ENCODE data around the gene RCN1. TPM values are rescaled to one million over a fixed set of nuclear protein-coding genes. Genes with fewer than 3 reads are reported as not detected.

RCN1 gene
- total RNA-seq, 1 donor: 405 TPM

- H3K4me1 ChIP-seq (ENCODE audit: insufficient read depth, low read length): peaks cover 10% of the 10 kb centered on the region
- H3K36me3 ChIP-seq (ENCODE audit: insufficient read depth, low read length): no peaks in the 10 kb centered on the region
- no peaks in the 10 kb centered on the region for H3K27me3 ChIP-seq (ENCODE audit: insufficient read depth, low read length)
- DNase-seq (ENCODE audit: insufficient read length, low spot score, missing footprints): no peak
- H3K4me3 ChIP-seq (ENCODE audit: insufficient read depth, low read length): no peak overlapping the region
- H4K20me1 ChIP-seq (ENCODE audit: insufficient read depth, low read length): no peaks in the 10 kb centered on the region
- H3K9me3 ChIP-seq (ENCODE audit: low read depth, low read length): no peaks in the 10 kb centered on the region
- H3K79me2 ChIP-seq (ENCODE audit: insufficient read depth, low read length): no peaks in the 10 kb centered on the region
- no peak overlapping the region for H3K27ac ChIP-seq (ENCODE audit: low read depth, low read length)
- H3K4me2 ChIP-seq (ENCODE audit: insufficient read depth, low read length): no peak overlapping the region
- TF ChIP-seq CTCF (IDR thresholded peaks at IDR 0.05; ENCODE audit: extremely low read depth, low read depth, low read length): no peak
- H2AFZ ChIP-seq (ENCODE audit: low read length): no peak overlapping the region
These were observed 51.1 kb downstream of the RCN1 start for GRCh38 chr11:32141745-32142546.

- H3K36me3 ChIP-seq (ENCODE audit: insufficient read depth, low read length): no peaks in the 10 kb centered on the region
- H4K20me1 ChIP-seq (ENCODE audit: insufficient read depth, low read length): no peaks in the 10 kb centered on the region
- H2AFZ ChIP-seq (ENCODE audit: low read length): no peak overlapping the region
- no peak for TF ChIP-seq CTCF (IDR thresholded peaks at IDR 0.05; ENCODE audit: extremely low read depth, low read depth, low read length)
- DNase-seq (ENCODE audit: insufficient read length, low spot score, missing footprints): no peak
- no peak overlapping the region for H3K27ac ChIP-seq (ENCODE audit: low read depth, low read length)
- H3K79me2 ChIP-seq (ENCODE audit: insufficient read depth, low read length): no peaks in the 10 kb centered on the region
- H3K4me3 ChIP-seq (ENCODE audit: insufficient read depth, low read length): no peak overlapping the region
- H3K4me2 ChIP-seq (ENCODE audit: insufficient read depth, low read length): no peak overlapping the region
- H3K9me3 ChIP-seq (ENCODE audit: low read depth, low read length): no peaks in the 10 kb centered on the region
- H3K27me3 ChIP-seq (ENCODE audit: insufficient read depth, low read length): no peaks in the 10 kb centered on the region
- H3K4me1 ChIP-seq (ENCODE audit: insufficient read depth, low read length): peaks cover under 1% of the 10 kb centered on the region
These were observed 52.5 kb downstream of the RCN1 start for GRCh38 chr11:32143378-32143777.

GRCh38 chr11:32145282-32145681 is 54.4 kb downstream of the RCN1 start:
- TF ChIP-seq CTCF (IDR thresholded peaks at IDR 0.05; ENCODE audit: extremely low read depth, low read depth, low read length): no peak
- Histone ChIP-seq H3K79me2 (ENCODE audit: insufficient read depth, low read length) (no peaks in the 10 kb centered on the region), H3K27ac (ENCODE audit: low read depth, low read length) (no peak overlapping the region), H3K36me3 (ENCODE audit: insufficient read depth, low read length) (no peaks in the 10 kb centered on the region), H4K20me1 (ENCODE audit: insufficient read depth, low read length) (no peaks in the 10 kb centered on the region), H3K4me2 (ENCODE audit: insufficient read depth, low read length) (no peak overlapping the region), H3K9me3 (ENCODE audit: low read depth, low read length) (no peaks in the 10 kb centered on the region), H3K27me3 (ENCODE audit: insufficient read depth, low read length) (no peaks in the 10 kb centered on the region), H2AFZ (ENCODE audit: low read length) (no peak overlapping the region), H3K4me3 (ENCODE audit: insufficient read depth, low read length) (no peak overlapping the region), H3K4me1 (ENCODE audit: insufficient read depth, low read length) (peaks cover 11% of the 10 kb centered on the region)
- DNase-seq (ENCODE audit: insufficient read length, low spot score, missing footprints): no peak

GRCh38 chr11:32148895-32149294 is 58.0 kb downstream of the RCN1 start:
- Histone ChIP-seq H3K36me3 (ENCODE audit: insufficient read depth, low read length) (no peaks in the 10 kb centered on the region), H3K27ac (ENCODE audit: low read depth, low read length) (no peak overlapping the region), H2AFZ (ENCODE audit: low read length) (peak overlapping the region; percentile 20), H3K79me2 (ENCODE audit: insufficient read depth, low read length) (no peaks in the 10 kb centered on the region), H3K4me2 (ENCODE audit: insufficient read depth, low read length) (no peak overlapping the region), H3K27me3 (ENCODE audit: insufficient read depth, low read length) (no peaks in the 10 kb centered on the region), H4K20me1 (ENCODE audit: insufficient read depth, low read length) (no peaks in the 10 kb centered on the region), H3K4me3 (ENCODE audit: insufficient read depth, low read length) (no peak overlapping the region), H3K9me3 (ENCODE audit: low read depth, low read length) (no peaks in the 10 kb centered on the region), H3K4me1 (ENCODE audit: insufficient read depth, low read length) (peaks cover 14% of the 10 kb centered on the region)
- DNase-seq (ENCODE audit: insufficient read length, low spot score, missing footprints): peak; percentile 57
- TF ChIP-seq CTCF (IDR thresholded peaks at IDR 0.05; ENCODE audit: extremely low read depth, low read depth, low read length): no peak
